Astrocyte of the cerebellum (primary cell): ENCODE data around the gene SDHAF2.

Experiments used
- DNase-seq: peaks from one replicate; pipeline ENCODE4 v3.0.0-alpha.2; 2011; ENCODE audit warnings: low read depth
- H3K4me3 ChIP-seq: 2 replicates; pipeline ENCODE4 v1.5.1; 2011; ENCODE audit warnings: mild to moderate bottlenecking, low read depth, low read length, moderate library complexity
- CTCF ChIP-seq: IDR thresholded peaks from 2 replicates; pipeline ENCODE4 v1.5.1; 2012; ENCODE audit warnings: low read length, low read depth, moderate library complexity, mild to moderate bottlenecking; ENCODE audit errors: missing control alignments
- in situ Hi-C: cut with HindIII; loops from 2 replicates; pipeline ENCODE4 v1.10.0; 2017; ENCODE audit warnings: low sequenced_read_pairs

Gene SDHAF2

GRCh38 chr11:61406991-61407728 lies 22.8 kb upstream of the SDHAF2 start:
- in situ Hi-C loops = no loop called here
- TF ChIP-seq CTCF = no peak
- no peak overlapping the region for H3K4me3 ChIP-seq
- DNase-seq = no peak

- no peak for DNase-seq
- no peak for TF ChIP-seq CTCF
- no peak overlapping the region for H3K4me3 ChIP-seq
- in situ Hi-C loops = no loop called here
These were observed 18.3 kb upstream of the SDHAF2 start for GRCh38 chr11:61411589-61411988.

- no peak overlapping the region for H3K4me3 ChIP-seq
- in situ Hi-C loops = no loop called here
- no peak for TF ChIP-seq CTCF
- DNase-seq = no peak
These were observed 16.4 kb upstream of the SDHAF2 start for GRCh38 chr11:61413496-61413895.

- no peak overlapping the region for H3K4me3 ChIP-seq
- in situ Hi-C loops = no loop called here
- no peak for DNase-seq
- no peak for TF ChIP-seq CTCF
These were observed 15.4 kb upstream of the SDHAF2 start for GRCh38 chr11:61414547-61414946.

- DNase-seq = no peak
- no peak for TF ChIP-seq CTCF
- H3K4me3 ChIP-seq = no peak overlapping the region
- in situ Hi-C loops = no loop called here
These were observed 14.5 kb upstream of the SDHAF2 start for GRCh38 chr11:61415381-61415780.

- no peak overlapping the region for H3K4me3 ChIP-seq
- no peak for TF ChIP-seq CTCF
- DNase-seq = no peak
- in situ Hi-C loops = no loop called here
These were observed 13.0 kb upstream of the SDHAF2 start for GRCh38 chr11:61416941-61417340.

- DNase-seq = no peak
- no peak for TF ChIP-seq CTCF
- no peak overlapping the region for H3K4me3 ChIP-seq
- in situ Hi-C loops = no loop called here
These were observed 12.3 kb upstream of the SDHAF2 start for GRCh38 chr11:61417670-61418069.
